Adrenal gland (tissue), 12 donors: ENCODE results near the gene PCARE. TPM values are rescaled to one million over a fixed set of nuclear protein-coding genes. Genes with fewer than 3 reads are reported as not detected.

Experiments
- DNase-seq, 7 donors: peaks; one replicate each; pipeline ENCODE4 v3.0.0-alpha.2; 2019 to 2020
- H3K27ac ChIP-seq, 5 donors: fragments of 200-600 bp; sonication (generic) in 4 of 5; 1 replicate in 3 of 5; 2 replicates in 2 of 5; pipeline versions ENCODE4 v1.5.1 to v1.8.0; 2016 to 2020; ENCODE audit warnings: mild to moderate bottlenecking in 1 of 5
- H3K27me3 ChIP-seq: fragments of 200-600 bp; 2 replicates; pipeline ENCODE4 v1.8.0; 2021
- H3K36me3 ChIP-seq, 2 donors: fragments of 200-600 bp; replicated peaks in 1 of 2; 1 replicate in 1 of 2; 2 replicates in 1 of 2; pipeline versions ENCODE4 v1.5.1 to v1.8.0; 2018 to 2022
- H3K4me1 ChIP-seq, 2 donors: fragments of 200-600 bp; replicated peaks in 1 of 2; 1 replicate in 1 of 2; 2 replicates in 1 of 2; pipeline versions ENCODE4 v1.5.1 to v1.8.0; 2018 to 2021
- H3K4me3 ChIP-seq, 4 donors: fragments of 200-600 bp; sonication (generic) in 3 of 4; one replicate each; pipeline ENCODE4 v1.5.1; 2016 to 2018
- H3K9me3 ChIP-seq, 3 donors: fragments of 200-600 bp; sonication (generic) in 1 of 3; replicated peaks in 1 of 3; 1 replicate in 2 of 3; 2 replicates in 1 of 3; pipeline versions ENCODE4 v1.5.1 to v1.8.0; 2016 to 2021
- CTCF ChIP-seq, 6 experiments: fragments of 450-650 bp in 4 of 6; fragments of 200-600 bp in 2 of 6; sonication (generic) in 1 of 6; IDR thresholded peaks; 1 replicate in 5 of 6; 2 replicates in 1 of 6; pipeline versions ENCODE4 v1.5.1 to v1.8.0; 2016 to 2021; ENCODE audit warnings: antibody characterized with exemption in 6 of 6, mild to moderate bottlenecking in 2 of 6, moderate library complexity in 1 of 6
- POLR2A ChIP-seq, 2 donors: fragments of 450-650 bp; IDR thresholded peaks; one replicate each; pipeline ENCODE4 v1.6.1; 2017; ENCODE audit warnings: antibody characterized with exemption in 2 of 2, mild to moderate bottlenecking in 2 of 2, moderate library complexity in 1 of 2
- WGBS, 4 donors: extraction: QIAGEN DNeasy Blood & Tissue Kit in 2 of 4; methylation state at CpG; one replicate each; pipeline versions ENCODE4 v1.1.5 to v1.1.7; 2013 to 2017; 5-methylcytosine and 5-hydroxymethylcytosine counted together
- intact Hi-C, 2 donors: fragments of 100-400 bp; cut with DNase I; formaldehyde crosslinking; loops; one replicate each; pipeline versions ENCODE4 v1.14.1 to v1.15.0; 2022 to 2023
- polyA plus RNA-seq, 3 donors: library from polyadenylated mRNA; stranded (reverse); fragments of 200-250 nt in 2 of 3; fragments of 350-450 nt in 1 of 3; fragmentation: Illumina TruSeq in 1 of 3; extraction: RNeasy Lipid Tissue Mini Kit (QIAGEN cat#74804) in 1 of 3; gene quantifications; one replicate each; pipeline ENCODE4 v1.2.3, GENCODE V29; 2013 to 2014
- total RNA-seq, 9 donors: library from RNA; depleted of rRNA in 4 of 9; stranded (reverse); fragments of >200 nt in 4 of 9; fragments of 120-200 nt in 1 of 9; fragmentation: NEBNext Ultra II Directional in 1 of 9; extraction: Animal tissue kit (Norgen Biotek cat#: 25700) in 1 of 9; gene quantifications; one replicate each; pipeline versions ENCODE4 v1.1.0 to v1.2.4, GENCODE V29; 2013 to 2023
- donor health status: healthy with polysubstance abuse.
- donor health status: Bipolar disorder and iron deficiency.
- donor health status: DM: yes; HTN: yes; CAD: no.
- donor health status: DM: no; HTN: no; CAD: no.
- donor health status: DM: no; HTN: no; CAD: no.
- donor health status: DM: yes; HTN: yes; CAD: no.

PCARE gene
- total and polyA plus RNA-seq, 12 donors: 0.02 to 0.17 (median 0.06) TPM; not detected in 8

DNA sequence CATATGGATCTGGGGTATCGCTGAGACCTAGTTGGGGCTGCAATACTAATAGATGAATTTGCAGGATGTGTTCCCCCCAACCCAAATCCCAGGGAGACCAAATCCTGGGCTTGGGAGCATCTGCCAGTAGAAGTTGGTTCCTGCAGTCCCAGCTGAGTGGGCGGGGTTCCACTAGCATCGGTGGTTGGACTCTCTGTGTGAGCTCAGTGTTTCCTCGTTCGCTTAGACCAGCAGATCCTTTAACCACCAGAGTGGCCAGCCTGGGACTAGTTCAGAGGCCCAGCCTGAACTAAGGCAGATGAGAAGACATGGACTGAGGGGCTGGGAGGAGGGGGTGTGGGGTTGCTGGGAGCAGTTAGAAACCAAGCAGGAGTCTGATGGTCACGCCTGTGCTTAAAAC, 40.7 kb downstream of the PCARE start:
- H3K4me1 ChIP-seq: no peaks in the 10 kb centered on the region
- DNase-seq: no peak

GRCh38 chr2:29033172-29033571, 41.2 kb downstream of the PCARE start:
- Histone ChIP-seq H3K4me3 (no peak overlapping the region), H3K9me3 (no peaks in the 10 kb centered on the region), H3K27ac (no peak overlapping the region), H3K4me1 (no peaks in the 10 kb centered on the region), H3K36me3 (no peaks in the 10 kb centered on the region), H3K27me3 (no peaks in the 10 kb centered on the region)
- whole genome bisulfite sequencing, 4 donors: 65 to 73% (median 72%) methylated on average over 2 of the region's 2 CpGs
- TF ChIP-seq POLR2A (IDR thresholded peaks at IDR 0.05) (no peak), CTCF (IDR thresholded peaks at IDR 0.05) (no peak)
- intact Hi-C loops: no loop called here
- DNase-seq: no peak

More for the DNA sequence above, 40.7 kb downstream of the PCARE start:
- Histone ChIP-seq H3K36me3 (no peaks in the 10 kb centered on the region), H3K27me3 (no peaks in the 10 kb centered on the region), H3K9me3 (no peaks in the 10 kb centered on the region), H3K27ac (no peak overlapping the region), H3K4me3 (no peak overlapping the region)
- whole genome bisulfite sequencing, 4 donors: 79 to 91% (median 81%) methylated on average over 4 to 6 of the region's 6 CpGs
- TF ChIP-seq POLR2A (IDR thresholded peaks at IDR 0.05) (no peak), CTCF (IDR thresholded peaks at IDR 0.05) (no peak)
- intact Hi-C loops: no loop called here

DNA sequence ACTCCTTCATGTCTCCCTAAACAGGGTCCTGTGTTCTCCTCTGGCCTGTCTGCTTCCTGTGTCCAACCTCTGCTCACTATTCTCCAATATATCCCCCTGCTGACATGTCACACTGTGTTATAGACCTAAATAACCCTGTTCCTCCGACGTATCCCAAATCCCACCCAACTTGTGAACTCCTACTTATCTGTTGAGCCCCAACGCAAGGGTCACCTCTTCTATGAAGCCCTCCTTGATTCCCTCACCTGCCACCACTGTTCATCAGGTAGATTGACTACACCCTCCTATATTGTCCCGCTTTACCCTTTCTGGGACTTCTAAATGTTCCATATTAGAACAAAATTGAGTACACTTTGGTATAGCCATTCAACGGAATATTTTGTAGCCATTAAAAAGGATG, 42.1 kb downstream of the PCARE start:
- DNase-seq: no peak
- 91 to 96% (median 94%) methylated on average over 5 of the region's 5 CpGs for WGBS, 4 donors
- Histone ChIP-seq H3K4me3 (no peak overlapping the region), H3K9me3 (no peaks in the 10 kb centered on the region), H3K36me3 (no peaks in the 10 kb centered on the region), H3K27me3 (no peaks in the 10 kb centered on the region), H3K27ac (no peak overlapping the region), H3K4me1 (no peaks in the 10 kb centered on the region)
- intact Hi-C loops: no loop called here
- TF ChIP-seq CTCF (IDR thresholded peaks at IDR 0.05): no peak
- no peak for TF ChIP-seq POLR2A (IDR thresholded peaks at IDR 0.05)

DNA sequence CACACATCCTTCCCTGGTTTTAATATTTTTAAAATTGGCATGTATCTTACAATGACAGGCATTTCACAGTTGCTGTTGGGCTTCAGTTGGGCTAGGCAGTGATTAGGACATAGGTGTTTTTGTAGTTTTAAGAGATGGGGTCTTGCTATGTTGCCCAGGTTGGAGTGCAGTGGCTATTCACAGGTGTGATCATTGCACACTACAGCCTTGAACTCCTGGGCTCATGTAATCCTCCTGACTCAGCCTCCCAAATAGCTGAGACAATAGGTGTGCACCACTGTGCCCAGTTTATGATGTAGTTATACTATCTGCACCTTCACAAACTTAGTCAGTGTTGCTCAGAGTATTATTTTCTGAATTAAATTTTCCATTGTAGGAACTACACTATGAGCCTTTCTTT, 43.3 kb downstream of the PCARE start:
- Histone ChIP-seq H3K27me3 (no peaks in the 10 kb centered on the region), H3K9me3 (no peaks in the 10 kb centered on the region), H3K36me3 (no peaks in the 10 kb centered on the region), H3K27ac (no peak overlapping the region), H3K4me1 (no peaks in the 10 kb centered on the region), H3K4me3 (no peak overlapping the region)
- TF ChIP-seq CTCF (IDR thresholded peaks at IDR 0.05): no peak
- TF ChIP-seq POLR2A (IDR thresholded peaks at IDR 0.05): no peak
- intact Hi-C loops: no loop called here
- DNase-seq: no peak
